ENCODE results near the gene SLC7A10.

Gene SLC7A10

GRCh38 chr19:33242131-33242530, 16.5 kb upstream of the SLC7A10 start:
- Histone ChIP-seq H3K9ac (ENCODE audit: low read length) (no peak overlapping the region), H3K27ac (ENCODE audit: low read depth, low read length) (no peak overlapping the region), H3K4me3 (ENCODE audit: low read depth in 1 of 2, low read length in 2 of 2) (no peak overlapping the region), H3K4me1 (ENCODE audit: insufficient read depth, low read length) (no peaks in the 10 kb centered on the region), H3K36me3 (ENCODE audit: insufficient read depth, low read length) (no peaks in the 10 kb centered on the region), H3K9me3 (ENCODE audit: low read length) (no peaks in the 10 kb centered on the region), H3K27me3 (ENCODE audit: control insufficient read depth in 1 of 2, insufficient read depth in 2 of 2, low read length in 2 of 2) (peaks cover 0 to 6% of the 10 kb centered on the region in 2 donors)

- H3K27me3 ChIP-seq (ENCODE audit: control insufficient read depth in 1 of 2, insufficient read depth in 2 of 2, low read length in 2 of 2) = peaks cover 0 to 6% of the 10 kb centered on the region in 2 donors
- no peaks in the 10 kb centered on the region for H3K36me3 ChIP-seq (ENCODE audit: insufficient read depth, low read length)
- no peak overlapping the region for H3K27ac ChIP-seq (ENCODE audit: low read depth, low read length)
- H3K9me3 ChIP-seq (ENCODE audit: low read length) = no peaks in the 10 kb centered on the region
- H3K4me1 ChIP-seq (ENCODE audit: insufficient read depth, low read length) = no peaks in the 10 kb centered on the region
- no peak overlapping the region for H3K4me3 ChIP-seq (ENCODE audit: low read depth in 1 of 2, low read length in 2 of 2)
- no peak overlapping the region for H3K9ac ChIP-seq (ENCODE audit: low read length)
These were observed 16.0 kb upstream of the SLC7A10 start for GRCh38 chr19:33241530-33242101.

GRCh38 chr19:33241091-33241529, 15.5 kb upstream of the SLC7A10 start:
- Histone ChIP-seq H3K36me3 (ENCODE audit: insufficient read depth, low read length) (no peaks in the 10 kb centered on the region), H3K27me3 (ENCODE audit: control insufficient read depth in 1 of 2, insufficient read depth in 2 of 2, low read length in 2 of 2) (peaks cover 0 to 6% of the 10 kb centered on the region in 2 donors), H3K9me3 (ENCODE audit: low read length) (no peaks in the 10 kb centered on the region), H3K4me1 (ENCODE audit: insufficient read depth, low read length) (no peaks in the 10 kb centered on the region), H3K27ac (ENCODE audit: low read depth, low read length) (no peak overlapping the region), H3K9ac (ENCODE audit: low read length) (no peak overlapping the region), H3K4me3 (ENCODE audit: low read depth in 1 of 2, low read length in 2 of 2) (no peak overlapping the region)

GRCh38 chr19:33240181-33240771, 14.6 kb upstream of the SLC7A10 start:
- H3K9me3 ChIP-seq (ENCODE audit: low read length) = no peaks in the 10 kb centered on the region
- H3K36me3 ChIP-seq (ENCODE audit: insufficient read depth, low read length) = no peaks in the 10 kb centered on the region
- no peak overlapping the region for H3K9ac ChIP-seq (ENCODE audit: low read length)
- H3K27me3 ChIP-seq (ENCODE audit: control insufficient read depth in 1 of 2, insufficient read depth in 2 of 2, low read length in 2 of 2) = peaks cover 0 to 10% of the 10 kb centered on the region in 2 donors
- H3K4me3 ChIP-seq (ENCODE audit: low read depth in 1 of 2, low read length in 2 of 2) = no peak overlapping the region
- no peaks in the 10 kb centered on the region for H3K4me1 ChIP-seq (ENCODE audit: insufficient read depth, low read length)
- no peak overlapping the region for H3K27ac ChIP-seq (ENCODE audit: low read depth, low read length)

- no peaks in the 10 kb centered on the region for H3K9me3 ChIP-seq (ENCODE audit: low read length)
- H3K27ac ChIP-seq (ENCODE audit: low read depth, low read length) = no peak overlapping the region
These were observed 13.7 kb upstream of the SLC7A10 start for GRCh38 chr19:33239223-33239975.

GRCh38 chr19:33238481-33239149, 13.0 kb upstream of the SLC7A10 start:
- Histone ChIP-seq H3K27ac (ENCODE audit: low read depth, low read length) (no peak overlapping the region), H3K4me3 (ENCODE audit: low read depth in 1 of 2, low read length in 2 of 2) (no peak overlapping the region), H3K4me1 (ENCODE audit: insufficient read depth, low read length) (no peaks in the 10 kb centered on the region), H3K9me3 (ENCODE audit: low read length) (no peaks in the 10 kb centered on the region), H3K27me3 (ENCODE audit: control insufficient read depth in 1 of 2, insufficient read depth in 2 of 2, low read length in 2 of 2) (peaks cover 0 to 17% of the 10 kb centered on the region in 2 donors), H3K9ac (ENCODE audit: low read length) (no peak overlapping the region), H3K36me3 (ENCODE audit: insufficient read depth, low read length) (no peaks in the 10 kb centered on the region)

More at GRCh38 chr19:33239223-33239975, 13.7 kb upstream of the SLC7A10 start:
- H3K4me1 ChIP-seq (ENCODE audit: insufficient read depth, low read length) = no peaks in the 10 kb centered on the region
- H3K9ac ChIP-seq (ENCODE audit: low read length) = no peak overlapping the region
- no peak overlapping the region for H3K4me3 ChIP-seq (ENCODE audit: low read depth in 1 of 2, low read length in 2 of 2)
- H3K36me3 ChIP-seq (ENCODE audit: insufficient read depth, low read length) = no peaks in the 10 kb centered on the region
- H3K27me3 ChIP-seq (ENCODE audit: control insufficient read depth in 1 of 2, insufficient read depth in 2 of 2, low read length in 2 of 2) = peaks cover 0 to 13% of the 10 kb centered on the region in 2 donors

- Histone ChIP-seq H3K4me1 (ENCODE audit: insufficient read depth, low read length) (no peaks in the 10 kb centered on the region), H3K9ac (ENCODE audit: low read length) (no peak overlapping the region), H3K9me3 (ENCODE audit: low read length) (no peaks in the 10 kb centered on the region), H3K4me3 (ENCODE audit: low read depth in 1 of 2, low read length in 2 of 2) (no peak overlapping the region), H3K36me3 (ENCODE audit: insufficient read depth, low read length) (no peaks in the 10 kb centered on the region), H3K27me3 (ENCODE audit: control insufficient read depth in 1 of 2, insufficient read depth in 2 of 2, low read length in 2 of 2) (peaks cover 0 to 17% of the 10 kb centered on the region in 2 donors), H3K27ac (ENCODE audit: low read depth, low read length) (no peak overlapping the region)
These were observed 11.2 kb upstream of the SLC7A10 start for GRCh38 chr19:33236696-33237390.

- Histone ChIP-seq H3K9me3 (ENCODE audit: low read length) (no peaks in the 10 kb centered on the region), H3K27me3 (ENCODE audit: control insufficient read depth in 1 of 2, insufficient read depth in 2 of 2, low read length in 2 of 2) (peaks cover 0 to 12% of the 10 kb centered on the region in 2 donors), H3K4me3 (ENCODE audit: low read depth in 1 of 2, low read length in 2 of 2) (no peak overlapping the region), H3K27ac (ENCODE audit: low read depth, low read length) (no peak overlapping the region), H3K4me1 (ENCODE audit: insufficient read depth, low read length) (no peaks in the 10 kb centered on the region), H3K36me3 (ENCODE audit: insufficient read depth, low read length) (no peaks in the 10 kb centered on the region), H3K9ac (ENCODE audit: low read length) (no peak overlapping the region)
These were observed 10.3 kb upstream of the SLC7A10 start for GRCh38 chr19:33235996-33236350.

- Histone ChIP-seq H3K4me3 (ENCODE audit: low read depth in 1 of 2, low read length in 2 of 2) (no peak overlapping the region), H3K36me3 (ENCODE audit: insufficient read depth, low read length) (no peaks in the 10 kb centered on the region), H3K4me1 (ENCODE audit: insufficient read depth, low read length) (no peaks in the 10 kb centered on the region), H3K9me3 (ENCODE audit: low read length) (no peaks in the 10 kb centered on the region), H3K27me3 (ENCODE audit: control insufficient read depth in 1 of 2, insufficient read depth in 2 of 2, low read length in 2 of 2) (peaks cover 0 to 11% of the 10 kb centered on the region in 2 donors), H3K9ac (ENCODE audit: low read length) (no peak overlapping the region), H3K27ac (ENCODE audit: low read depth, low read length) (no peak overlapping the region)
These were observed 9.8 kb upstream of the SLC7A10 start for GRCh38 chr19:33235269-33235995.

GRCh38 chr19:33234736-33235135, 9.1 kb upstream of the SLC7A10 start:
- H3K9ac ChIP-seq (ENCODE audit: low read length) = no peak overlapping the region
- H3K27ac ChIP-seq (ENCODE audit: low read depth, low read length) = no peak overlapping the region
- peaks cover 0 to 11% of the 10 kb centered on the region in 2 donors for H3K27me3 ChIP-seq (ENCODE audit: control insufficient read depth in 1 of 2, insufficient read depth in 2 of 2, low read length in 2 of 2)
- H3K4me3 ChIP-seq (ENCODE audit: low read depth in 1 of 2, low read length in 2 of 2) = no peak overlapping the region
- H3K4me1 ChIP-seq (ENCODE audit: insufficient read depth, low read length) = no peaks in the 10 kb centered on the region
- no peaks in the 10 kb centered on the region for H3K9me3 ChIP-seq (ENCODE audit: low read length)
- no peaks in the 10 kb centered on the region for H3K36me3 ChIP-seq (ENCODE audit: insufficient read depth, low read length)
